Epithelial cell of esophagus (primary cell): Measurements from ENCODE around the gene USP9X.
"Not testable (repeated sequence)": the region's sequence is repeated elsewhere in the genome, so short reads cannot be mapped to it uniquely, and the experiment has no call there.

Source experiments
- DNase-seq: peaks from one replicate; pipeline ENCODE4 v3.0.0; 2010; ENCODE audit warnings: low read depth
- H3K4me3 ChIP-seq: 2 replicates; pipeline ENCODE4 v1.5.1; 2011; ENCODE audit warnings: mild to moderate bottlenecking, low read length, control low read depth
- CTCF ChIP-seq: IDR thresholded peaks from 2 replicates; pipeline ENCODE4 v1.5.1; 2011; ENCODE audit warnings: low read depth, mild to moderate bottlenecking, low read length, control low read depth, inconsistent platforms; ENCODE audit not compliant: insufficient read depth; ENCODE audit errors: missing control alignments

USP9X gene

GRCh38 chrX:41233988-41234387 lies 148.7 kb downstream of the USP9X start:
- TF ChIP-seq CTCF = no peak
- DNase-seq = peak; percentile 23
- H3K4me3 ChIP-seq = no peak overlapping the region

DNA sequence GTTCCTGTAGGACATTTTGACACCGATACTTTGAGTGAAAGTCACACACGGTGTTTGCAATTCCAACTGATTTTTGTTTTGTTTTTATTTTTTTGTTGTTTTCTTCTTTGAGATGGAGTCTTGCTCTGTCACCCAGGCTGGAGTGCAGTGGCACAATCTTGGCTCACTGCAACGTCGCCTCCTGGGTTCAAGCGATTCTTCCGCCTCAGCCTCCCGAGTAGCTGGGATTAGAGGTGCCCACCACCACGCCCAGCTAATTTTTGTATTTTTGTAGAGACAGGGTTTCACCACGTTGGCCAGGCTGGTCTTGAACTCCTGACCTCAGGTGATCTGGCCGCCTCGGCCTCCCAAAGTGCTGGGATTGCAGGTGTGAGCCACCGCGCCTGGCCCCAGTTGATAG lies 149.2 kb downstream of the USP9X start:
- H3K4me3 ChIP-seq, DNase-seq: not testable (repeated sequence)

DNA sequence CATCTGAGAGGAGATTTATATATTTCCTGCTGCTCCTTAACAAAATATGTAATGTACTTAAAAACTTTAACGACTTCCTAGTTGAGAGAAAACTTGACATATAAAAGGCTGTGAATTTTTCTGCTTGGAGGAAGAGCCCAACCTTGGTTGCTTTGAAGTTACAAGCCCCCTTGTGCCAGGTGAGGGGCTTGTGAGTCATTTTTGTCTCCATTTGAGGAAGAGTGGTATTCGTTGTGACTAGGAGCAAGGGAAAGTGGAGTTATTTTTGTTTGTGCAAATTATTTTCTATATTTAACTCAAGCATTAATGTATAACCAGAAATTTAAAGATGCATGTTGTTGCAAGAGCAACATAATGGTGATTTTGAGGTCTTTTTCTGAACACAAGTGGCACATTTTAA lies 149.7 kb downstream of the USP9X start:
- TF ChIP-seq CTCF = no peak
- DNase-seq = no peak
- no peak overlapping the region for H3K4me3 ChIP-seq

DNA sequence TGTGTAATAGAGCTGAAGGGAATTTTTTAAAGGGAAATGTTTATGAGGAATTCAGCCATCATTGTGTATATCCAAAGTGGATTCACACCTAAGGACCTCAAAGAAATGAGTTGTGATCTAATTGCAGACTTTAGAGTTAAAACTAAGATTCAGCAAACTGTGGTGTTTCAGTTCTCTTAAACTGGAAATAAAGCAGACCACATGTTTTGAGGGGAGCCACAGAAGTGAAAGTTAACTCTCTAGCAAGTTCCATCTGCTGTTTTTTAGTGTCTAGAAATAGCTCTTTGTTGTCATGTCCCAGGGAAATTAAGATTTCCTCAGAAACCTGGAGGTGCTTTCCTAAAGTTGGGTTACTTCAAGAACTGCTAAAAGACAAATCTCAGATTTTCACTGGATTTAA lies 151.4 kb downstream of the USP9X start:
- no peak for DNase-seq
- no peak overlapping the region for H3K4me3 ChIP-seq
- no peak for TF ChIP-seq CTCF

GRCh38 chrX:41240509-41240908 lies 155.3 kb downstream of the USP9X start:
- TF ChIP-seq CTCF = no peak
- no peak overlapping the region for H3K4me3 ChIP-seq
- no peak for DNase-seq

DNA sequence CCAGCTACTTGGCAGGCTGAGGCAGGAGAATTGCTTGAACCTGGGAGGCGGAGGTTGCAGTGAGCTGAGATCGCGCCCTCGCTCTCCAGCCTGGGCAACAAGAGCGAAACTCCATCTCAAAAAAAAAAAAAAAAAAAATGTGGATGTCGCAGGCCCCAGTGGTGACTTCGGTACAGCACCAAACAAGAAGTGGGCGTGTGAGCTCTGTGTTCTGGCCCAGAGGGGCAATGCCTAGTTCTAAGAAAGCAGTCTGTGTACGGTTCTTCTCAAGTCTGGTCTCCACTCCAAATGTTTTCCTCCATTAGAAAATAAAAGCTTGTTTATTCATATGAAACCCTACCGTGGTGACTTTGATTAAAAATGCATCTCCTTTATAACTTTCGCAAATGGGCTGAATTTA lies 156.7 kb downstream of the USP9X start:
- no peak for TF ChIP-seq CTCF
- DNase-seq = no peak
- no peak overlapping the region for H3K4me3 ChIP-seq

- TF ChIP-seq CTCF = no peak
- no peak overlapping the region for H3K4me3 ChIP-seq
- no peak for DNase-seq
Observed at GRCh38 chrX:41245641-41246040, 160.4 kb downstream of the USP9X start.

DNA sequence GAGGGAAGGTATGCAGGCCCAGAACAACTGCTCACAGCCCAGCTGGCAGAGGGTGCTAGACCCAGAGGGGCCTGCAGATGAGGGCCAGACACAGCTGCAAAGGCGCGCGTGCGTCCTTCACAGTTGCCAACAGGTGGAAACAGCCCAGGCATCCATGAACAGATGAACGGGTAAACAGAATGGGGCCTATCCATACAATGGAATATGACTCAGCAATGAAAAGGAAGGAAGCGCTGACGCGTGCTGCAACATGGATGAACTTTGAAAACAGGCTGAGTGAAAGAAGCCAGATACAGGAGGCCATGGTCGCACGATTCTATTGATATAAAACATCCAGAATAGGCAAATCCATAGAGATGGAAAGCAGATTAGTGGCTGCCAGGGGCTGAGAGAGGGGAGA lies 165.6 kb downstream of the USP9X start:
- no peak for TF ChIP-seq CTCF
- H3K4me3 ChIP-seq = no peak overlapping the region
- no peak for DNase-seq
